B cell (primary cell): Measurements from ENCODE around the gene POU2F3.

Experiments used
- EZH2 ChIP-seq: IDR thresholded peaks from 2 replicates; pipeline ENCODE4 v1.6.1; 2012; ENCODE audit warnings: borderline replicate concordance, low read depth, mild to moderate bottlenecking, moderate library complexity, low read length; ENCODE audit not compliant: insufficient read depth, poor library complexity, severe bottlenecking
- TF ChIP-seq, protein P1 (sequence below): fragments of 200-600 bp; IDR thresholded peaks from one replicate; pipeline ENCODE4 v1.8.0; 2022; ENCODE audit warnings: antibody characterized with exemption, mild to moderate bottlenecking

DNA sequence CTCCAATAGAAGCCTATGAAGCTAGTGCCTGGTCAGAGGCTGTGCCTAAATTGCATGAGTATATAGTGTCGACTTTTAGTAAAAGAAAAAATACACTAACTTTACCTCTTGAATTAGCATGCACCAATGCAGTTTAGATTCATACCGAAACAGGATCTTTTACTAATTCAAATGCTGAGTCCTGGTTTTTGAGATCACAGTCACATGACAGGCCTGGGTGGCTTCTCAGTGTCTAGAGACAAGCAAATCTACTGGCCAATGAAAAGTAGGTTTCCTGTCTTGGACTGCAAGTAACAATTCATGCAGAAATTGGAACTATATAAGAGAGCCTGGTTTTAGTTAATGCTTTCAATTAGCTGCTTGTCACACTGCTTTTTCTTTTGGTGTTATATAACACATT lies 103.5 kb downstream of the POU2F3 start:
- TF ChIP-seq, protein P1, sequence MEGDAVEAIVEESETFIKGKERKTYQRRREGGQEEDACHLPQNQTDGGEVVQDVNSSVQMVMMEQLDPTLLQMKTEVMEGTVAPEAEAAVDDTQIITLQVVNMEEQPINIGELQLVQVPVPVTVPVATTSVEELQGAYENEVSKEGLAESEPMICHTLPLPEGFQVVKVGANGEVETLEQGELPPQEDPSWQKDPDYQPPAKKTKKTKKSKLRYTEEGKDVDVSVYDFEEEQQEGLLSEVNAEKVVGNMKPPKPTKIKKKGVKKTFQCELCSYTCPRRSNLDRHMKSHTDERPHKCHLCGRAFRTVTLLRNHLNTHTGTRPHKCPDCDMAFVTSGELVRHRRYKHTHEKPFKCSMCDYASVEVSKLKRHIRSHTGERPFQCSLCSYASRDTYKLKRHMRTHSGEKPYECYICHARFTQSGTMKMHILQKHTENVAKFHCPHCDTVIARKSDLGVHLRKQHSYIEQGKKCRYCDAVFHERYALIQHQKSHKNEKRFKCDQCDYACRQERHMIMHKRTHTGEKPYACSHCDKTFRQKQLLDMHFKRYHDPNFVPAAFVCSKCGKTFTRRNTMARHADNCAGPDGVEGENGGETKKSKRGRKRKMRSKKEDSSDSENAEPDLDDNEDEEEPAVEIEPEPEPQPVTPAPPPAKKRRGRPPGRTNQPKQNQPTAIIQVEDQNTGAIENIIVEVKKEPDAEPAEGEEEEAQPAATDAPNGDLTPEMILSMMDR: no peak
- no peak for TF ChIP-seq EZH2
